Left forelimb (tissue), 1 donor: ENCODE measurements around the gene HS6ST1.
A peak's percentile ranks its signal among the peaks of the same experiment; 100 is the strongest.

Source experiments
- DNase-seq: peaks from one replicate; pipeline ENCODE4 v3.0.0-alpha.2; 2018; ENCODE audit warnings: low spot score

HS6ST1 gene

DNA sequence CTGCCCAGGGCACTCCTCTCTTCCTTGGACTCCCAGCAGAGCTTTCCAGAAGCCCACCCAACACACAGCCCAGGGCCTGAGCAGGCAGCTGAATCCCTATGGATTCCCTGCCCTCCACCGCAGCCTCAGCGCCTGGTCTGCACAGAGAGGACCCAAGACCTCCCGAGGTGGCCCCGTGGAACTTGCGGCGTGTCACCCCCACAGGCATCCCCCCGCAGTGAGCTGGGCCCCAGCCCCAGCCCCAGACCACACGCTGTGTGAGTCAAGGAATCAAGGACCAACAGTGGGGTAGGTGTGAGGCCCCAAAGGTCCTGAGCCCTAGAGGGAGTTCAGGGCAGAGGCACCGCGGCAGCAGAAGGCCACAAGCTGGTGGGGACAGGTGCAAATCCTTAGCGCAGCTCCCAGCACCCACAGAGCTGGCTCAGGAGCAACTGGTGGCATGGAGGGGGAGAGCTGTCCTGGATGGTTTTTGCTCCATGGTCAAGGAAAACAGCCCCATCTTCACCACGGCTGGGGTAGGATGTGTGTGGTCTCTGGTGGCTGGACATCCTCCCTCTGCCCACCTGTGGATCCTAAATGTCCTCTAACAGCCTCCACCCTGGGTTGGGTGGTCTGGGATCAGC, 8.5 kb downstream of the HS6ST1 start:
- DNase-seq, result peak; percentile 45

- peak; percentile 78 for DNase-seq
Observed at GRCh38 chr2:128309280-128310093, 9.2 kb downstream of the HS6ST1 start.

GRCh38 chr2:128308889-128309279, 9.8 kb downstream of the HS6ST1 start:
- DNase-seq, result no peak

DNA sequence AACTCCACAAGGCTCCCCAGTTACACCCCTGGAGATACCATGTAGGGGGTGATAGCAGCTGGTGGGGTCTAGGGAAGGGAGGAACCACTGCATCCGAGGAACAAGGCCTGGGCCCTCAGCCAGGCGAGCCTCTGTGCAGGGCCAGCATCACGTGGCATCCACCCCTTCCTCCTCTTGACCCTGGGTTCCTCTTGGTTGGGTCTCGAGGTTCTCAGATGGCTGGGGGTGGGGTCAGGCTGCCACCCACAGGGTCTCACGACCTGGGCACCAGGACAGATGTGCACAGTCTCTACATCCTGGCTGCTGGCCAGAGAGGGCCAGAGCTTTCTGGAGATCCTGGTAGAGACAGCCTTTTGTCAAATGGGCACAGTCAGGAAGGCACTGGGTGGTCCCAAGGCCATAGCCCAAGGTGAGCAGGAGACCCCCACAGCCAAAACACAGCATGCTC, 10.4 kb downstream of the HS6ST1 start:
- peak; percentile 52 for DNase-seq

DNA sequence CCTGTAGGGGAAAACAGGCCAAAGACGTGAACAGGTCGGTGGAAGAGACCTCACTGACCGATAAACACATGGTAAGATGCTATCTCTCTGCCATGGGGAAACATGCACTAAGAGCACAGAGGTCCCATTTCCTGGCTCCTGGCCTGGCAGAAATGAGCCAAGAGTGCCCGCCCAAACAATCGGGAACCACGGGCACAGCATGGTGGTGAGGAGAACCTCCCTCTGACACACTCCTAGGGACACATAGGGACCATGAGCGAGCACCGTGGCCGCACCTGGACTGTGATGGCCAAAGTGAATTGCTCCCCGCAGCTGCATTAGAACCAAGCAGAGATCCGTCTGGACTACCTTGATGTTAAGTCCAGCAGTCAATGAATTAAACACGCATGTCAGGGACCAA, 11.1 kb downstream of the HS6ST1 start:
- DNase-seq, result no peak

GRCh38 chr2:128306931-128307460, 11.7 kb downstream of the HS6ST1 start:
- DNase-seq, result no peak

DNA sequence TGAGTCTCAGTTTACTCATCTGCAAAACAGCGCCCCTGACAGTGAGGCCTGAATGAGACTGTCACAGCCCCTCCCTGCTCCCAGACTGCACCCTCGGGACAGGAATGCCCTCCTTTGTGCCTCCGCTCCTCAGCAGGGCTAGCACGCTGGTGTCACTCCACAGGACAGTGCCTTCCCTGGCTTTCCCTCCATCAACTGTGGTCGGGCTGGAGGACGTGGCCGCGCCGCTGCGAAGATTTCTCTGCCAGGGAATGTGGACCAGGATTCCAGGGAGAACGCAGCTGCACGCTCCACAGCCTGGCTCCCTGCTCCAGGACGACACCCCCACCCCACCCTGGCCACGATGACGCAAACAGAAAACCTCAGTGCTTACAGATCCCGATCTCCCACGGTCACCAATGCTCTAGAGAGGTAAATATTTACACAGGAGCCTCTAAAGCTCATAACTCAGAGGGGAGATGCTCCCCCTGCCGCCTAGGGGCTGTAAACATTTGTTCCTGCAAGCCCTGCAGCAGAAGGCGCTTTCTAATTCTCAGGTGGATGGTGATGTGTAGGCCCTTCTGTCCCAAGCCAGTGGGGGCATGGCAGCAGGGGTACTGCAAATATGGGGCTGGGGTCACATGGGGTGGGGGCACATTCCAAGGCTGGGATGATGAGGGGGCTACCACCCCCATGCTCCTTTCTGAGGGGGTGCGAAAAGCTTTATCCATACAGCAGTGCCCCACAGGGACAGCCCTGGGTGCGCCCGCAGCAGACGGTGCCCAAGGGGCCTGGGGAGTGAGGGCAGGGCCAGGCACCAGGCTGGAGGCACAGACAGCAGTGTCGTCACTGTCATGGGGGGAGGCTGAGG, 12.4 kb downstream of the HS6ST1 start:
- DNase-seq, result peak; percentile 86

DNA sequence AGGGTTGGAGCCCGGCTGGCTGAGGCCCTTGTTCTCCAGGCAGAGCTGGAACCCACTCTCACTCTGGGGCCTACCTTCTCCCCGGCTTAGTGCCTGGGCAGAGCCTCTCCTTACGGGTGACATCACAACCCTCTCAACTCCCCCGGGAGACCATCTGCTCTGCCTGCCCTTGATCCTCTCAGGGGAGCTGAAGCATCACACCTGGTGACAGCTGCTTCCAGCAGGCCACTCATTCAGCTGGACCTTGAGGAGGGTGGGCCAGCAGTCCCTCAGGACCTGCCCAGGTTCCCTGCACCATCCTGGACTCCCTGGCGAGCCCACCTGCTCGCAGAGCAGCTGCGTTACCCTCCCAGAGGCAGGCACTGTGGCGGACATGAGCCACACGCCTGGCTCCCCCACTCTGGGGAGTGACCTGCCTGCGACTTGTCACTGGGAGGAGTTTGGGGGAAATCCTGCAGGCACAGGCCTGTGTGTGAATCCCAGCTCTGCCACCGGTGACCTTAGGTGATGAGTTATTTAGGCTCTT, 13.1 kb downstream of the HS6ST1 start:
- DNase-seq, result no peak

DNA sequence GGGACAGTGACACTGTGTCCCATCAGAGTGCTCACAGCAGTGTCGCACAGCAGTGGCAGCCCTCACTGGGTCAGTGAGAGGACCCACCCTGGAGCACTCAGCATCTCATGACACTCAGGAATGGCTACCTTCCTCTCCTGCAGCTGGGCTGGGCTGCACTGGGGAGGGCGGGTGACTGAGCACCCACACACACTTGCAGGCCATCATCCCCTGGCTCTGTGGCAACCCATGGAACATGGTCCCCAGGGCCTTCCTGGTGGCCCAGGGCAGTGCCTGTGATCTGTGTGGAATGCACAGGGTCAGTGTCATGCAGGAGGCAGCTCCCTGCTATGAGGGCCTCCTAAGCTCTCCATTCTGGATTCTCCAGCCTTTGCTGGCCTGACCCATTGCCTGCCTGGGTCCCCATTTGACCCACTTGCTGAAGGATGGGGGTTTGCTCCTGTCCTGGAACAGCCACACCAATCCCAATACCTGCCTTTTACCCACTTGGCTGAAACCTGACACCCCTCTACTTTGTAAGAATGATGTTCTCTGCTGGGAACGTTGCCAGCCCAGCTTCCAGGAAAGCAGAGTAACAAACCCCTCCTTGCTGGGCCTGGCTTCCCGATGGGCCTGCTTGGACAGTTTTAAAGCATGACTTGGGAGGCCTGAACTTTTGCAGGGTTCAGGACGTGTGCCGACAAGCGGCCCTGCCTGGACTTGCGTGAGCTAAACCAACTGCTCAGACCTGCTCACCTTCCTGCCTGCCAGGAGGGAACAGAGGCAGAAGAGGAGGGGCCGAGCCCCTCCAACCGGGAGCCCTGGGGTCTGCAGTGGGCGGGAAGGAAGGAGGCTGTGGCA, 13.7 kb downstream of the HS6ST1 start:
- DNase-seq, result no peak

GRCh38 chr2:128304330-128304714, 14.3 kb downstream of the HS6ST1 start:
- DNase-seq, result no peak

- DNase-seq, result no peak
Observed at GRCh38 chr2:128303911-128304310, 14.8 kb downstream of the HS6ST1 start.

GRCh38 chr2:128303095-128303791, 15.4 kb downstream of the HS6ST1 start:
- no peak for DNase-seq

DNA sequence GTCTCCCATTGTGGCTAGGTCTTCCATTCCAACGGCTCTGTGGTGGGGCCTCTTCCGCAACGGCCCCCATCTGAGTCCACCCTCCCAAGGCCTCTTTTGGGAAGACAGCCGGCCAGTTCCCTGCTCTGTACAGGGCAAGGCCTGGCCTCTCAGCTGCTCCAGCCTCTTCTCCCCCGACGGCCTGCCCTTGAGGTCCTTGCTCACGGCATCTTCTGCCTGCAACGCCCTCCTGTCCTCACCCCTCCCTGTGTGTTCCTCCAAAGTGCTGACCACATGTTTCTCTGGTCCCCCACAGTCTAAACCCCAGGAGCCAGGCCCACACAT, 16.0 kb downstream of the HS6ST1 start:
- DNase-seq, result no peak

- no peak for DNase-seq
Observed at GRCh38 chr2:128302011-128302743, 16.5 kb downstream of the HS6ST1 start.

DNA sequence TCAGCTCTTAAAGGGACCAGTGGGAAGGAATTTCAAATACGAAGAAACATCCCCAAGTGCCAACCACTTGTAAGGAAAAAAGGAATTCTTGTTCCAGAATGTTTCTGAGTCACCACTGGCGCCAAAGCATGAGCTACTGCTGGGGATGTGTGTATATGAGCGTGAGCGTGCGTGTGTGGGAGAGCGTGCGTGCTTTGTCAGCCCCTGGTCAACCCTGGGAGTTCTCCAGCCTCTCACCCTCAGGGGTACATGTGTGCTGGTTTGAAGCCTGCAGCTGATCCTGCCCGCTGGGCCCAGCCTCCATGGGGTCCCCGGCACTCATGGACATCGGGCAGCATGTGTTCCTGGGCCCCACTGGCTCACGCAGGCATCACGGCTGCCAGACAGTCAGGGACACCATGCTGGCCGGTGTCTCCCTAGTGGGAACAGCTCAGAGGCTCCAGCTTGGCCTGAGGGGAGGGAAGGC, 17.1 kb downstream of the HS6ST1 start:
- no peak for DNase-seq

DNA sequence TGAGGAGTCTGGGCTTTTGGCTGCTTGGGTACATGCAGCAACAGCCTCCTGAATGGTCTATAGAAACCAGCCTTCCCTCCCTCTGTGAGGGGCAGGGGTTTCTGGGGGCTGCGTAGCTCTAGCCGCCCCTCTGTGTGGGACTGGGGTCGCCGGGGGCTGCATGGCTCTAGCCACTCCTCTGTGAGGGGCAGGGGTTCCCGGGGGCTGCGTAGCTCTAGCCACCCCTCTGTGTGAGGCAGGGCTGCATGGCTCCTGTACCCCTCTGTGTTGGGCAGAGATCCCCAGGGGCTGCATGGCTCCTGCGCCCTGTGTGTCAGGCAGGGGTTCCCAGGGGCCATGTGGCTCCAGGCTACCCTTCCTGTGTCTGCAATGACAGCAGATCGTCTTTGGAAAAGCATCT, 17.6 kb downstream of the HS6ST1 start:
- DNase-seq, result no peak

DNA sequence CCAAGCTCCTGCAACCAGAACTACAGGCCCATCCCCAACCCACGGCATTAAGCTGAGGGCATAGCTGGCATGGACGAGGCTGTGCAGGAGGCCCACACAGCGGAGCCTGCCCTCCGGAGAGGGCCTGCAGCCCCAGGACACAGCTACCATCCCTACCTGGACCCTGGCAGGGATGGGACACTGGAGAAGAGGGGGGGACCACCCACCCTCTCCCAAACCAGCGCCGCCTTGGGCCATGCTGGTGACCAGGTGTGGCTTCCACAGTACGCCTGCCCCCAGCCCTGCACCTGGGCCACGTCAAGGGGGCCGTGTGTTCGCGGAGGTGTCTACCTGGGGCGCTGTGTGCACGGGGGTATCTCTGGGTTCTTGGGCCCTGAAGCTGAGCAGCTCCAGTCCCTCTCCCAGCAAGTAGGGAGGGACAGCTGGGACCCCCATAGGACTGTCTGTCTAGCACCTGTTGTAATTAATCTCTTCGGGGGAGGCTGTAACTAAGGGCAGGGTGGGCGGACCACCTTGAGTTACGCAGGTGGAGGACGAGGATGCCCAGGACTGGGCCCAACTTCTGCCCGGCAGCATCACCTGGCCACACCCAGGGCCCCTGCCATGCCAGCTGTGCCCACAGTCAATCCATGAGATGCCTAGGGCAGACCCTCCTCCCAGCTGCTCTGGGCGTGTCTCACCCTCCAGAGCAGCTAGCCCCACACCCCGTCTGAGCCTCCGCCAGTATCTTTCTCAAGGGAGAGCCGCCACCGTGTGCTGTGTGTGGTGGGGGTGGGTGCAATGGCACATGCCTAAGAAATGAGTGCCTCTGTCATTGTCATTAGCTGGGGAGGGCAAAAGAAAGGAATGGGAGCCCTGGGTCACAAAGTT, 18.3 kb downstream of the HS6ST1 start:
- no peak for DNase-seq

DNA sequence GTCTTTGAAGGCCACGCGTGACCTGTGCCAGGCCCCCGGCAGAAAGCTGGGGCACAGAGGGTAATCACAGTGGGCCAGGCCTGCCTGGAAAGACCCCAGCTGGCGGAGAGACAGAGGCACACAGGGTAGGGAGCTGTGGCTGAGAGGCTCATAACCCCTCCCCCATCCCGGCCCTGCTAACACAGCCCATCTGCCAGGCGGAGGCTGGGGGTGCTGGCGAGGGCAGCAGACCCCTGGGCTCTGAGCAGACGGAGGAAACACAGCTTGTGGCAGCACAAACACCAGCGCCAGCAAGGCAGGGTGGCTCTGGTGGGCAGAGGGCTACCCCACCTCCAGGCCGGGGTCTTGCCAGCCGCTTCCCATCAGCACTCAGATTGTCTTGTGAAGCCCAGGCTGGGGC, 19.0 kb downstream of the HS6ST1 start:
- DNase-seq, result no peak
